Mesodermal cell (in vitro differentiated cells): ENCODE results near the gene ZBED5.

Source experiments
- H3K27ac ChIP-seq: 2 replicates; pipeline ENCODE4 v1.7.0; 2013; ENCODE audit warnings: mild to moderate bottlenecking, low read depth, low read length, moderate library complexity; ENCODE audit not compliant: severe bottlenecking
- H3K36me3 ChIP-seq: 2 replicates; pipeline ENCODE4 v1.7.1; 2013; ENCODE audit warnings: mild to moderate bottlenecking, low read length, moderate library complexity; ENCODE audit not compliant: control insufficient read depth, insufficient read depth
- H3K4me1 ChIP-seq: one replicate; pipeline ENCODE4 v1.7.1; 2013; ENCODE audit warnings: mild to moderate bottlenecking, low read length; ENCODE audit not compliant: insufficient read depth, control insufficient read depth, poor library complexity, severe bottlenecking
- H3K4me3 ChIP-seq: 2 replicates; pipeline ENCODE4 v1.7.0; 2013; ENCODE audit warnings: low read length, control low read depth, mild to moderate bottlenecking; ENCODE audit not compliant: insufficient read depth, poor library complexity, severe bottlenecking; ENCODE audit errors: extremely low read depth
- H3K9me3 ChIP-seq: 2 replicates; pipeline ENCODE4 v1.7.1; 2013; ENCODE audit warnings: mild to moderate bottlenecking, low read length, moderate library complexity; ENCODE audit not compliant: control insufficient read depth
- WGBS, 2 experiments: methylation state at CpG; one replicate each; pipeline ENCODE4 v1.1.5; 2013; ENCODE audit warnings: missing lambda C conversion rate in 2 of 2; ENCODE audit not compliant: insufficient coverage in 2 of 2; 5-methylcytosine and 5-hydroxymethylcytosine counted together

Gene ZBED5

DNA sequence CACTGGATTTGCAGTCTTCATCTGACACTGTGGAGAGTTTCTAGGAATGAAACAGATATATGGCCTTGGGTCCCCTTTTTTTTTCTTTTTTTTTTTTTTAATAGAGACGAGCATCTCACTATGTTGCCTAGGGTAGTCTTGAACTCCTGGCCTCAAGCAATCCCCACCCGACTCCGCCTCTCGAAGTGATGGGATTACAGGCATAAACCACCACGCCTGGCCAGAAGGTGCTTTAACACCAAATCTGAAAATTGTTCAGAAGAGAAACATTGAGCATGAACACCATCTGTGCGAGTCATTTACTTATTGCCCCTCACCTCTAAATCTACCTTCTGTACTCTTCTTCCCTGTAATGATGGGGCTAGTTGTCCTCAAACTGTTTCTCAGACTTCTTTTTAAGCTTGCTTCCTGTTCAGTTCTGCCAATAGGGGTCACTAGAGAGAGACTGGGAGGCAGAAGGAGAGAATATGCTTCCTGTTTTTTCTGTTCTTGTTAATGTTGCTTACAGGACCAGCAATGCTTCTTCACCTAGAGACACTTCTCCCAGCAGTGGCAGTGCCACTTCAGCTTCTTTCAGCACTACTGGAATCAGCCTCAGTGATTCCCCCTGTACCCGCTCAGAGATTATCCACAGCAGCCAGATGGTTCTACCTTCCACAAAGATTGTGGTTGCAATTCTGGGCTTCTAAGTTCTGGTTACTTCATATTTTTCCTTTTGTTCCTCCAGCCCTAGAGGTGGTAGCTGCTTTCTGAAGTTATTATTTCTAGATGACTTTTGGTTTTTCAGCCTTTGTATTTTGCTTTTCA lies 20.8 kb upstream of the ZBED5 start:
- H3K4me3 ChIP-seq = no peak overlapping the region
- H3K4me1 ChIP-seq = no peaks in the 10 kb centered on the region
- no peaks in the 10 kb centered on the region for H3K36me3 ChIP-seq
- WGBS, 2 experiments = 88 to 98% methylated on average over 4 to 6 of the region's 7 CpGs
- H3K27ac ChIP-seq = no peak overlapping the region
- peaks cover 4% of the 10 kb centered on the region for H3K9me3 ChIP-seq

DNA sequence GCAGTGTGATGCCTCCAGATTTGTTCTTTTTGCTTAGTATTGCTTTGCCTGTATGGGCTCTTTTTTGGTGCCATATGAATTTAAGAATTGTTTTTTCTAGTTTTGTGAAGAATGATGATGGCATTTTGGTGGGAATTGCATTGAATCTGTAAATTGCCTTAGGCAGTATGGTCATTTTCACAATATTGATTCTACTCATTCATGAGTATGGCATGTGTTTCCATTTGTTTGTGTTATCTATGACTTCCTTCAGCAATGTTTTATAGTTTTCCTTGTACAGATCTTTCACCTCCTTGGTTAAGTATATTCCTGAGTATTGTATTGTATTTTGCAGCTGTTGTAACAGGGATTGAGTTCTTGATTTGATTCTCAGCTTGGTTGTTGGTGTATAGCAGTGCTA lies 18.3 kb upstream of the ZBED5 start:
- Histone ChIP-seq H3K9me3 (peaks cover 4% of the 10 kb centered on the region), H3K36me3 (no peaks in the 10 kb centered on the region), H3K4me1 (no peaks in the 10 kb centered on the region), H3K4me3 (no peak overlapping the region), H3K27ac (no peak overlapping the region)

DNA sequence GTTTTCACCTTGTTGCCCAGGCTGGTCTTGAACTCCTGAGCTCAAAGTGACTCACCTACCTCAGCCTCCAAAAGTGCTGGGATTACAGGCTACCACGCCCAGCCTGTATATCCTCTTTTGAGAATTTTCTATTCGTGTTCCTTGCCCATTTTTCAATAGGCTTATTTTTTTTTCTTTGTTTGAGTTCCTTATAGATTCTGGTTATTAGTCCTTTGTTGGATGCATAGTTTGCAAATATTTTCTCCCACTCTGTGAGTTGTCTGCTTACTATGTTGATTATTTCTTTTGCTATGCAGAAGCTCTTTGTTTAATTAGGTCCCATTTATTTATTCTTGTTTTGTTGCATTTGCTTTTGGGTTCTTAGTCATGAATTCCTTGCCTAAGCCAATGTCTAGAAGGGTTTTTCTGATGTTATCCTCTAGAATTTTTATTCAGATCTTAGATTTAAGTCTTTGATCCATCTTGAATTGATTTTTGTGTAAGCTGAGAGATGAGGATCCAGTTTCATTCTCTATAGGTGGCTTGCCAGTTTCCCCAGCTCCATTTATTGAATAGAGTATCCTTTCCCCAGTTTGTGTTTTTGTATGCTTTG lies 17.7 kb upstream of the ZBED5 start:
- H3K36me3 ChIP-seq = no peaks in the 10 kb centered on the region
- H3K4me3 ChIP-seq = no peak overlapping the region
- H3K27ac ChIP-seq = no peak overlapping the region
- no peaks in the 10 kb centered on the region for H3K4me1 ChIP-seq
- H3K9me3 ChIP-seq = peaks cover 4% of the 10 kb centered on the region
- WGBS, 2 experiments = no CpG with 5 or more reads among the region's 2 CpGs

DNA sequence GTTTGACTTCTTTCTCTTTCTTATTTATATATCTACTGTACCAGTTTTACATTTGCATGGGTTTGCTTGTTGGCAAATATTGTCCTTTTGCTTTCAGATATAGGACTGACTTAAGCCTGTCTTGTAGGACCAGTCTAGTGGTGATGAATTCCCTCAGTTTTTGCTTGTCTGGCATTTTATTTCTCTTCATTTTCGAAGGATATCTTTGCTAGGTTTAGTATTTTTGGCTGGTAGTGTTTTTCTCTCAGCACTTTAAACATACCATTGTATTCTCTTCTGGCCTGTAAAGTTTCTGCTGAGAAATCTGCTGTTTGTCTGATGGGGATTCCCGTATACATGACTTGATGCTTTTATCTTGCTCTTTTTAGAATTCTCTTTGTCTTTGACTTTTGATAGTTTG lies 14.2 kb upstream of the ZBED5 start:
- WGBS, 2 experiments = 86% methylated on average over 1 of the region's 2 CpGs; no CpG with 5 or more reads in 1 of the 2 experiments

DNA sequence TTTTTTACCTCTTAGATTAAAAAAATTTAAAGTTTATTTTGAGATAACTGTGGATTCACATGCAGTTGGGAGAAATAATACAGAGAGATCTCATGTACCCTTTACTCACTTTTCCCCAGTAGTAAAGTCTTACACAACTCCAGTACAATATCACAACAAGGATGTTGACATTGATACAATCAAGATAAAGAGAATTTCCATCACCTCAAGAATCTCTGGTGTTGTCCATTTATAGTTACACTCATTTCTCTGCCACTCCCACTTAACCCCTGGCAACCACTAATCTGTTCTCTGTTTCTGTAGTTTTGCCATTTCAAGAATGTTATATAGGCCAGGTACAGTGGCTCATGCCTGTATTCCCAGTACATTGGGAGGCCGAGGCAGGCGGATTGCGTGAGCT lies 10.5 kb upstream of the ZBED5 start:
- peaks cover 4% of the 10 kb centered on the region for H3K9me3 ChIP-seq
- peaks cover 11% of the 10 kb centered on the region for H3K4me1 ChIP-seq
- H3K36me3 ChIP-seq = no peaks in the 10 kb centered on the region
- no peak overlapping the region for H3K27ac ChIP-seq
- no peak overlapping the region for H3K4me3 ChIP-seq
- no CpG with 5 or more reads among the region's 3 CpGs for WGBS, 2 experiments

More for the DNA sequence above, 14.2 kb upstream of the ZBED5 start:
- H3K9me3 ChIP-seq = peaks cover 4% of the 10 kb centered on the region
- peaks cover 9% of the 10 kb centered on the region for H3K4me1 ChIP-seq
- H3K27ac ChIP-seq = no peak overlapping the region
- no peaks in the 10 kb centered on the region for H3K36me3 ChIP-seq
- H3K4me3 ChIP-seq = no peak overlapping the region

DNA sequence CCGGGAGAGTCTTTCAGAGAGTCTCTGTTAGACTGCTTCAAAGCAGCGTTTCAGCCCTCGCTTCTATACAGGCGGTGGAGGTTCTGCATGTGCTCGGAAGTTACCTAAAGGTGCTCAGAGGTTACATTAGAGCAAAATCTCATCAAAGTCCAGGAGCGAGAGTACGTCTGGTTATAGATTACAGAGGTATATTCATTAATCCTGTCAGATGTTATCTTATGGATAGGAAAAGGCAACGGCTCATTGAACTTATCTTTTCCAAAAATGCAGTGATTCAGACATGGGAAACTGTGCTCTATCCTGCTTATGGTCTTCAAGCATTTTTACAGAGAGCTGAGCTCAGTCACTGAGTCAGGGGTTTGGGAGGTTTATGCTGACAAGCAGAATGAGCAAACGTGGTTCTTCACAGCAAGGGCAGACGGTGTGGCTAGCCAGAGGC lies 9.1 kb upstream of the ZBED5 start:
- WGBS, 2 experiments = 87 to 88% methylated on average over 8 to 9 of the region's 10 CpGs
- Histone ChIP-seq H3K36me3 (no peaks in the 10 kb centered on the region), H3K9me3 (no peaks in the 10 kb centered on the region), H3K4me3 (no peak overlapping the region), H3K27ac (peak overlapping the region; percentile 7), H3K4me1 (peaks cover 19% of the 10 kb centered on the region)

DNA sequence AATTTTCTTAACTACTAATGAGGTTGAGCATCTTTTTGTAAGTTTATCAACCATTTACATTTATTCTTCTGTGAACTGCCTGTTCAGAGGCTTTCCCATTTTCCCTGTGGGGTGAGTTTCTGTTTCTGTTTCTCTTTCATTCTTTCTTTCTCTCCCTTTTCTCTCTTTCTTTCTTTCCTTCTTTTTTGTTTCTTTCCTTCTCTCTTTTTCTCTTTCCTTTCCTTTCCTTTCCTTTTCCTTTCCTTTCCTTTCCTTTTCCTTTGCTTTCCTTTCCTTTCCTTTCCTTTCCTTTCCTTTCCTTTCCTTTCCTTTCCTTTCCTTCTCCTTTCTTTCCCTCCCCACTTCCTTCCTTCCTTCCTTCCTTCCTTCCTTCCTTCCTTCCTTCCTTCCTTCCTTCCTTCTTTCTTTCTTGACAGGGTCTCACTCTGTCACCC lies 8.0 kb upstream of the ZBED5 start:
- Histone ChIP-seq H3K27ac (no peak overlapping the region), H3K36me3 (no peaks in the 10 kb centered on the region), H3K4me3 (no peak overlapping the region), H3K4me1 (peaks cover 19% of the 10 kb centered on the region), H3K9me3 (no peaks in the 10 kb centered on the region)

DNA sequence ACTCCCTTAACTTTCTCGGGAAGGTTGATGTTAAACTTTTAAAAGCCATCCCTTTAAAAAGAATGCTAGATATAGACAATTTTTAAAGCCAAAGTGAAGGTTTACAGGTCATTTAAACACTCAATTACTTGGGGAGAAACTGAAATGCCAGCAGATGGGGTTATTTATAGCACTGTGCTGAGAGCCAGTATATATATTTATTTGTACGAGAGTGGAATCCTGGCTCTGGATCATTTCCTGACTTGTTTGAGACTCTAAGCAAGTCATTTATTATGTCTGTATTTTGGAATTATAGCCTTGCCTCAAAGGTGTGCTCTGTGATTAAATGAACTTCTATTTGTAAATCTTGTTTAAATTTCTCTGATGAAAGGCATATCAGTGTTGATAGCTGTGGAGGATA lies 6.8 kb upstream of the ZBED5 start:
- no peak overlapping the region for H3K27ac ChIP-seq
- no peaks in the 10 kb centered on the region for H3K36me3 ChIP-seq
- H3K4me3 ChIP-seq = no peak overlapping the region
- H3K4me1 ChIP-seq = peaks cover 19% of the 10 kb centered on the region
- no peaks in the 10 kb centered on the region for H3K9me3 ChIP-seq
- WGBS, 2 experiments = 100% methylated on average over 1 of the region's 2 CpGs

DNA sequence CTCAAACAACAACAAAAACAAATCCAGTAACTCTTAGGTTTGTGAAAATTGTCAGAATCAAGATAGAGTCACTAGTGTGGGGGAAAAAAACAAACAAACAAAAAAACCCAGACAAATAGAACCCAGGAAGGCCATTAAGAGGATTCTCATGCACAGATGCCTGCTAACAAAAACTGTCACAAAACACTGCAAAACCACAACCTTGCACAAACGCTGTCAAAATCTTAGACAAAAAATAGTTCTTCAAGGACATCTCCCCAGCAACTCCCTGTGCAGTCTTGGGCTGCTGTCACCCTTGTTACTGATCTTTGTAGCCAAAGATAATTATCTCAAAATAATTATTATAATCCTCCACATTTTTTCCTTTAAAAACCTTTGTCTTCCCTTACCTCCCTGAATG lies 4.6 kb upstream of the ZBED5 start:
- Histone ChIP-seq H3K27ac (no peak overlapping the region), H3K36me3 (no peaks in the 10 kb centered on the region), H3K9me3 (no peaks in the 10 kb centered on the region), H3K4me1 (peaks cover 16% of the 10 kb centered on the region), H3K4me3 (no peak overlapping the region)
- WGBS, 2 experiments = 83 to 91% methylated on average over 1 of the region's 1 CpG

DNA sequence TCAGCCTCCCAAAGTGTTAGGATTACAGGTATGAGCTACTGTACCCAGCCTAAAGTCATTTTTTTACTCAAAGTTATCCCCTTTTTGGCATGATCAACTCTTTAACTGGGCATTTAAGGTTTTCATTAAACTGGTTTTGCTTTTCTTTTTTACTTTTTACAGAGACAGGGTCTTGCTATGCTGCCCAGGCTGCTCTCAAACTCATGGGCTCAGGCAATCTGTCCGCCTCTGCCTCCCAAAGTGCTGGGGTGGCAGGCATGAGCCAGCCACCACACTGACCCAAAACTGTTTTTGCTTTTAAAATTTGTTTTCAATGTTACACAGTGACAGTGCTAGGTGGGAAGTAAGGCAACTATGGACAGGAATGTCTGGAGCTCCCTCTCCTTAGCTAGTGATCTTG lies 3.9 kb upstream of the ZBED5 start:
- H3K4me3 ChIP-seq = no peak overlapping the region
- no peak overlapping the region for H3K27ac ChIP-seq
- no peaks in the 10 kb centered on the region for H3K9me3 ChIP-seq
- no peaks in the 10 kb centered on the region for H3K36me3 ChIP-seq
- whole genome bisulfite sequencing, 2 experiments = 89% methylated on average over 1 of the region's 1 CpG; no CpG with 5 or more reads in 1 of the 2 experiments
- peaks cover 12% of the 10 kb centered on the region for H3K4me1 ChIP-seq

DNA sequence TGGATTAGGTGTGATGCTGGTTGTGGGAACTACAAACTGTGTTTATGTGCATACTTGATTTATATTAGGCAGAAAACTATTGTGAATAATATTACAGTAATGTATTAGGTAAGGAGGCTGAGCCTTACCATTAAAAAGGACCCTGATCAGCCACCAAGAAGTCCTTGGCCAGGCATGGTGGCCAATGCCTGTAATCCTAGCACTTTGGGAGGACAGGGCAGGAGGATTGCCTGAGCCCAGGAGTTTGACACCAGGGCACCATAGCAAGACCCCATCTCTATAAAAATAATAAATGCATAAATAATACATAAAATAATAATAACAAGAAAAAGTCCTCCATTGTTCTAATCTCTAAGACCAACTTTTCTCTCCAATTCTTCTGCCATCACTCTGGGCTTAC lies 3.2 kb upstream of the ZBED5 start:
- H3K9me3 ChIP-seq = no peaks in the 10 kb centered on the region
- peaks cover 2% of the 10 kb centered on the region for H3K36me3 ChIP-seq
- H3K4me1 ChIP-seq = peaks cover 10% of the 10 kb centered on the region
- H3K4me3 ChIP-seq = no peak overlapping the region
- H3K27ac ChIP-seq = no peak overlapping the region
